Neural cell (in vitro differentiated cells): ENCODE data around the gene CPEB4. TPM values are rescaled to one million over a fixed set of nuclear protein-coding genes. Genes with fewer than 3 reads are reported as not detected.

ENCODE experiments used
- H2AFZ ChIP-seq: fragments of 200-600, 300-800 bp; sonication (generic), shearing (Covaris generic); 2 replicates; pipeline ENCODE4 v1.6.0; 2014; ENCODE audit warnings: low read depth, mild to moderate bottlenecking, antibody characterized with exemption, low read length, moderate library complexity
- H3F3A ChIP-seq: fragments of 200-600 bp; shearing (Covaris generic); 2 replicates; pipeline ENCODE4 v1.6.1; 2016; ENCODE audit warnings: mild to moderate bottlenecking, moderate library complexity, mixed read lengths, antibody characterized with exemption, low read length; ENCODE audit not compliant: insufficient read depth, poor library complexity, severe bottlenecking
- H3K27ac ChIP-seq: fragments of 200-600, 300-800 bp; sonication (generic), shearing (Covaris generic); 2 replicates; pipeline ENCODE4 v1.5.1; 2014; ENCODE audit warnings: mild to moderate bottlenecking, low read length, moderate library complexity
- H3K27me3 ChIP-seq: fragments of 300-800, 200-600 bp; sonication (generic), shearing (Covaris generic); 2 replicates; pipeline ENCODE4 v1.6.0; 2014; ENCODE audit warnings: mild to moderate bottlenecking, low read depth, low read length, moderate library complexity; ENCODE audit not compliant: insufficient read depth
- H3K36me3 ChIP-seq: fragments of 300-800, 200-600 bp; sonication (generic), shearing (Covaris generic); 2 replicates; pipeline ENCODE4 v1.5.1; 2014; ENCODE audit warnings: mild to moderate bottlenecking, antibody characterized with exemption, low read length, moderate library complexity; ENCODE audit not compliant: insufficient read depth
- H3K4me2 ChIP-seq: fragments of 300-800, 200-600 bp; sonication (generic), shearing (Covaris generic); 2 replicates; pipeline ENCODE4 v1.6.0; 2014; ENCODE audit warnings: mild to moderate bottlenecking, low read length
- H3K4me3 ChIP-seq: fragments of 300-800, 200-600 bp; sonication (generic), shearing (Covaris generic); 2 replicates; pipeline ENCODE4 v1.5.1; 2014; ENCODE audit warnings: mild to moderate bottlenecking, low read length, moderate library complexity
- H3K79me2 ChIP-seq: fragments of 200-600 bp; shearing (Covaris generic); replicated peaks from 2 replicates; pipeline ENCODE4 v1.6.0; 2014; ENCODE audit warnings: mild to moderate bottlenecking, low read length, moderate library complexity; ENCODE audit not compliant: insufficient read depth
- H3K9ac ChIP-seq: fragments of 300-800, 200-600 bp; sonication (generic), shearing (Covaris generic); 2 replicates; pipeline ENCODE4 v1.6.1; 2016; ENCODE audit warnings: mild to moderate bottlenecking, low read length, mixed read lengths
- H3K9me2 ChIP-seq: fragments of 200-600 bp; shearing (Covaris generic); 2 replicates; pipeline ENCODE4 v1.6.1; 2016; ENCODE audit warnings: mild to moderate bottlenecking, low read length, mixed read lengths; ENCODE audit not compliant: insufficient read depth
- H3K9me3 ChIP-seq: fragments of 200-600, 300-800 bp; sonication (generic), shearing (Covaris generic); 2 replicates; pipeline ENCODE4 v1.6.1; 2016; ENCODE audit warnings: mild to moderate bottlenecking, mixed run types, low read length, moderate library complexity, mixed read lengths
- H4K20me1 ChIP-seq: fragments of 200-600 bp; shearing (Covaris generic); 2 replicates; pipeline ENCODE4 v1.6.1; 2016; ENCODE audit warnings: mild to moderate bottlenecking, mixed run types; ENCODE audit not compliant: insufficient read depth
- EP300 ChIP-seq: fragments of 450-650 bp; conservative IDR thresholded peaks from 2 replicates; pipeline ENCODE4 v1.6.1; 2014; ENCODE audit warnings: antibody characterized with exemption, mild to moderate bottlenecking, moderate library complexity; ENCODE audit not compliant: poor library complexity, severe bottlenecking
- EZH2 ChIP-seq: fragments of 200-600, 300-800 bp; shearing (Covaris generic), sonication (generic); IDR thresholded peaks from 2 replicates; pipeline ENCODE4 v1.6.1; 2014; ENCODE audit warnings: antibody characterized with exemption, low read length, borderline replicate concordance, mild to moderate bottlenecking; ENCODE audit not compliant: insufficient read depth, poor library complexity, severe bottlenecking
- MXI1 ChIP-seq: fragments of 450-650 bp; conservative IDR thresholded peaks from 2 replicates; pipeline ENCODE4 v1.6.1; 2014; ENCODE audit warnings: antibody characterized with exemption, mild to moderate bottlenecking; ENCODE audit not compliant: poor library complexity, severe bottlenecking
- POLR2AphosphoS5 ChIP-seq: IDR thresholded peaks from 2 replicates; pipeline ENCODE4 v1.6.1; 2012
- RAD21 ChIP-seq: fragments of 450-650 bp; conservative IDR thresholded peaks from 2 replicates; pipeline ENCODE4 v1.6.1; 2014; ENCODE audit warnings: antibody characterized with exemption, mild to moderate bottlenecking, moderate library complexity
- SMC3 ChIP-seq: fragments of 450-650 bp; conservative IDR thresholded peaks from 2 replicates; pipeline ENCODE4 v1.6.1; 2014; ENCODE audit warnings: antibody characterized with exemption, mild to moderate bottlenecking, moderate library complexity; ENCODE audit not compliant: poor library complexity
- TAF1 ChIP-seq: IDR thresholded peaks from 2 replicates; pipeline ENCODE4 v1.6.1; 2012; ENCODE audit warnings: low read depth
- polyA plus RNA-seq: library from polyadenylated mRNA; depleted of rRNA; stranded (reverse); fragments of >200 nt; gene quantifications from 2 replicates; pipeline ENCODE4 v1.2.3, GENCODE V29; 2014
- TF ChIP-seq, protein P1 (sequence below): IDR thresholded peaks from 2 replicates; pipeline ENCODE4 v1.6.1; 2012; ENCODE audit warnings: borderline replicate concordance
- TF ChIP-seq, protein P2 (sequence below): fragments of 450-650 bp; IDR thresholded peaks from 2 replicates; pipeline ENCODE4 v1.5.1; 2014; ENCODE audit warnings: antibody characterized with exemption, mild to moderate bottlenecking, moderate library complexity; ENCODE audit not compliant: poor library complexity, severe bottlenecking

CPEB4 gene
- polyA plus RNA-seq, 1 donor from 2014 or later: 42.2 TPM

DNA sequence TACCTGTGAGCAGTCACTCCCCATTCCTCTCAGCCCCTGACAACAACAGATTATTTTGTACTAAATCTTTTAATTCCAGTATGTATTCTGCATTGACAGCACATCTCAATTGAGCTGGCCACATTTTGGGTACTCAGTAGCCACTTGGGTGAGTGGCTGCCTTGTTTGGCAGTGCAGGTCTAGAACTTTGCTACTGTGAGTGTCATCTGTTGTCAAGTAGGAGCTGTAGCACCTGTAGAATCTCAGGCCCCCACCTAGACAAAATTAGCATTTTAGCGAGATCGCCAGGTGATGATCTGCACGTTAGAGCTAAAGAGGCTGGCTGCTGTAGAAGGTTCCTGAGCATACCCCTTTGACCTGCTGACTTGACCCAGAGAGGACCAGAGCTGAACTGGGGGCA lies 44.4 kb upstream of the CPEB4 start:
- Histone ChIP-seq H3K9ac (no peak overlapping the region), H3K4me2 (no peak overlapping the region), H3K27me3 (no peaks in the 10 kb centered on the region), H4K20me1 (no peaks in the 10 kb centered on the region), H2AFZ (no peak overlapping the region), H3K4me3 (no peak overlapping the region), H3K36me3 (no peaks in the 10 kb centered on the region), H3K27ac (no peak overlapping the region), H3K79me2 (no peaks in the 10 kb centered on the region), H3F3A (no peaks in the 10 kb centered on the region), H3K9me3 (no peaks in the 10 kb centered on the region), H3K9me2 (no peaks in the 10 kb centered on the region)
- TF ChIP-seq TAF1: no peak
- TF ChIP-seq, protein P1, sequence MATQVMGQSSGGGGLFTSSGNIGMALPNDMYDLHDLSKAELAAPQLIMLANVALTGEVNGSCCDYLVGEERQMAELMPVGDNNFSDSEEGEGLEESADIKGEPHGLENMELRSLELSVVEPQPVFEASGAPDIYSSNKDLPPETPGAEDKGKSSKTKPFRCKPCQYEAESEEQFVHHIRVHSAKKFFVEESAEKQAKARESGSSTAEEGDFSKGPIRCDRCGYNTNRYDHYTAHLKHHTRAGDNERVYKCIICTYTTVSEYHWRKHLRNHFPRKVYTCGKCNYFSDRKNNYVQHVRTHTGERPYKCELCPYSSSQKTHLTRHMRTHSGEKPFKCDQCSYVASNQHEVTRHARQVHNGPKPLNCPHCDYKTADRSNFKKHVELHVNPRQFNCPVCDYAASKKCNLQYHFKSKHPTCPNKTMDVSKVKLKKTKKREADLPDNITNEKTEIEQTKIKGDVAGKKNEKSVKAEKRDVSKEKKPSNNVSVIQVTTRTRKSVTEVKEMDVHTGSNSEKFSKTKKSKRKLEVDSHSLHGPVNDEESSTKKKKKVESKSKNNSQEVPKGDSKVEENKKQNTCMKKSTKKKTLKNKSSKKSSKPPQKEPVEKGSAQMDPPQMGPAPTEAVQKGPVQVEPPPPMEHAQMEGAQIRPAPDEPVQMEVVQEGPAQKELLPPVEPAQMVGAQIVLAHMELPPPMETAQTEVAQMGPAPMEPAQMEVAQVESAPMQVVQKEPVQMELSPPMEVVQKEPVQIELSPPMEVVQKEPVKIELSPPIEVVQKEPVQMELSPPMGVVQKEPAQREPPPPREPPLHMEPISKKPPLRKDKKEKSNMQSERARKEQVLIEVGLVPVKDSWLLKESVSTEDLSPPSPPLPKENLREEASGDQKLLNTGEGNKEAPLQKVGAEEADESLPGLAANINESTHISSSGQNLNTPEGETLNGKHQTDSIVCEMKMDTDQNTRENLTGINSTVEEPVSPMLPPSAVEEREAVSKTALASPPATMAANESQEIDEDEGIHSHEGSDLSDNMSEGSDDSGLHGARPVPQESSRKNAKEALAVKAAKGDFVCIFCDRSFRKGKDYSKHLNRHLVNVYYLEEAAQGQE: no peak
- TF ChIP-seq POLR2AphosphoS5: no peak
- no peak for TF ChIP-seq EP300
- TF ChIP-seq, protein P2, sequence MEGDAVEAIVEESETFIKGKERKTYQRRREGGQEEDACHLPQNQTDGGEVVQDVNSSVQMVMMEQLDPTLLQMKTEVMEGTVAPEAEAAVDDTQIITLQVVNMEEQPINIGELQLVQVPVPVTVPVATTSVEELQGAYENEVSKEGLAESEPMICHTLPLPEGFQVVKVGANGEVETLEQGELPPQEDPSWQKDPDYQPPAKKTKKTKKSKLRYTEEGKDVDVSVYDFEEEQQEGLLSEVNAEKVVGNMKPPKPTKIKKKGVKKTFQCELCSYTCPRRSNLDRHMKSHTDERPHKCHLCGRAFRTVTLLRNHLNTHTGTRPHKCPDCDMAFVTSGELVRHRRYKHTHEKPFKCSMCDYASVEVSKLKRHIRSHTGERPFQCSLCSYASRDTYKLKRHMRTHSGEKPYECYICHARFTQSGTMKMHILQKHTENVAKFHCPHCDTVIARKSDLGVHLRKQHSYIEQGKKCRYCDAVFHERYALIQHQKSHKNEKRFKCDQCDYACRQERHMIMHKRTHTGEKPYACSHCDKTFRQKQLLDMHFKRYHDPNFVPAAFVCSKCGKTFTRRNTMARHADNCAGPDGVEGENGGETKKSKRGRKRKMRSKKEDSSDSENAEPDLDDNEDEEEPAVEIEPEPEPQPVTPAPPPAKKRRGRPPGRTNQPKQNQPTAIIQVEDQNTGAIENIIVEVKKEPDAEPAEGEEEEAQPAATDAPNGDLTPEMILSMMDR: no peak
- no peak for TF ChIP-seq RAD21
- no peak for TF ChIP-seq MXI1
- TF ChIP-seq EZH2: no peak
- no peak for TF ChIP-seq SMC3

DNA sequence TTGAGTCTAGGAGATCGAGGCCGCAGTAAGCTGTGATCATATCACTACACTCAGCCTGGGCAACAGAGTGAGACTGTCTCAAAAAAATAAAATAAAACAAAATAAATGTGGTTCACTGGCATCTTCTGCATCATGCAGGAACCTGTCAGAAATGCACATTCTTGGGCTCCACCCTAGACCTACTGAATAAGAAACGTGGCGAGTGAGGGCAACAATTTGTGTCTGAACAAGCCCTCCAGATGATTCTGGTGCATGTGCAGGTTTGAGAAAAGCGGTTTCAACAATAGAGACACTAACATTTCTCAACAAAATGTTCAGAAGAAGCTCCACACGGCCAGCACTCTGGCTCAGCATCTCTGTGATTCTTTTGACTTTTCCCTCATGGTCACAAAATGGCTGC lies 42.8 kb upstream of the CPEB4 start:
- no peak for TF ChIP-seq RAD21
- no peaks in the 10 kb centered on the region for H3K36me3 ChIP-seq
- H3K9ac ChIP-seq: no peak overlapping the region
- H3K79me2 ChIP-seq: no peaks in the 10 kb centered on the region
- no peak overlapping the region for H3K4me3 ChIP-seq
- H2AFZ ChIP-seq: no peak overlapping the region
- no peak overlapping the region for H3K4me2 ChIP-seq
- H3K27me3 ChIP-seq: no peaks in the 10 kb centered on the region
- H3K9me2 ChIP-seq: no peaks in the 10 kb centered on the region
- no peaks in the 10 kb centered on the region for H3F3A ChIP-seq
- H3K9me3 ChIP-seq: no peaks in the 10 kb centered on the region
- no peaks in the 10 kb centered on the region for H4K20me1 ChIP-seq
- no peak overlapping the region for H3K27ac ChIP-seq

DNA sequence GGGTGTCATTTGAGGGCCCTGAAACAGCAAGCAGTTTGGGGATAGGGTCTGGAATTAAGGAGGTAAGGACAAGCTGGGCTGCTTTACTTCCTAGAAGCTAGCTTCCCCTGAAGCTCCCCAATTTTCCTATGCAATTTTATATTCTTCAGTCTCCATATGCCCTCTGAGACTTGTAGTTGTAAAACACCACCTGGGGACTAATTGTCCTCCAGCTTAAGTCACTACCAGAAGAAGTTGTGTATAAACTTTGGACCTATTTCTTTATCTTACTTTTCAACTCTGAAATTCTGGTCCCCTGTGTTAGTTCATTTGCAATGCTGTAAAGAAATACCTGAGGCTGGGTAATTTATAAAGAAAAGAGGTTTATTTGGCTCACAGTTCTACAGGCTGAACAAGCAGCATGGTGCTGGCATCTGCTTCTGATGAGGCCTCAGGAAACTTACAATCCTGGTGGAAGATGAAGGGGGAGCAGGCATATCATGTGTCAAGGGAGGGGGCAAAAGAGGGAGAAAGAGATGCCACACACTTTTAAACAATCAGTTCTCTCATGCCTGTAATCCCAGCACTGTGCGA lies 41.1 kb upstream of the CPEB4 start:
- Histone ChIP-seq H3K4me3 (no peak overlapping the region), H3K4me2 (no peak overlapping the region), H2AFZ (no peak overlapping the region), H3F3A (no peaks in the 10 kb centered on the region), H3K27me3 (no peaks in the 10 kb centered on the region), H4K20me1 (no peaks in the 10 kb centered on the region), H3K27ac (no peak overlapping the region), H3K9me2 (no peaks in the 10 kb centered on the region), H3K9ac (no peak overlapping the region), H3K79me2 (no peaks in the 10 kb centered on the region), H3K9me3 (no peaks in the 10 kb centered on the region), H3K36me3 (no peaks in the 10 kb centered on the region)
- TF ChIP-seq TAF1 (no peak), SMC3 (no peak), EP300 (no peak), RAD21 (no peak), POLR2AphosphoS5 (no peak), EZH2 (no peak), MXI1 (no peak)
- TF ChIP-seq, protein P1: no peak
- TF ChIP-seq, protein P2: no peak
